Ishikawa (cell line): ENCODE measurements around the gene FMNL1.

Experiments used
- CEBPB ChIP-seq: IDR thresholded peaks from 2 replicates; pipeline ENCODE4 v1.6.1; 2012
- CREB1 ChIP-seq: IDR thresholded peaks from 2 replicates; pipeline ENCODE4 v1.6.1; 2012; ENCODE audit warnings: low read depth
- EP300 ChIP-seq: IDR thresholded peaks from 2 replicates; pipeline ENCODE4 v1.6.1; 2012; ENCODE audit warnings: borderline replicate concordance
- MAX ChIP-seq: IDR thresholded peaks from 2 replicates; pipeline ENCODE4 v1.6.1; 2012
- NFIC ChIP-seq: IDR thresholded peaks from 2 replicates; pipeline ENCODE4 v1.6.1; 2012
- RAD21 ChIP-seq: IDR thresholded peaks from 2 replicates; pipeline ENCODE4 v1.6.1; 2012; ENCODE audit warnings: low read depth
- REST ChIP-seq: IDR thresholded peaks from 2 replicates; pipeline ENCODE4 v1.6.1; 2012; ENCODE audit warnings: low read depth, mild to moderate bottlenecking
- TAF1 ChIP-seq: IDR thresholded peaks from 2 replicates; pipeline ENCODE4 v1.6.1; 2012; ENCODE audit warnings: low read depth, mild to moderate bottlenecking
- TCF12 ChIP-seq: IDR thresholded peaks from 2 replicates; pipeline ENCODE4 v1.6.1; 2012; ENCODE audit warnings: low read depth
- TEAD4 ChIP-seq: IDR thresholded peaks from 2 replicates; pipeline ENCODE4 v1.6.1; 2012
- USF1 ChIP-seq: IDR thresholded peaks from 2 replicates; pipeline ENCODE4 v1.6.1; 2012
- YY1 ChIP-seq: IDR thresholded peaks from 2 replicates; pipeline ENCODE4 v1.6.1; 2012; ENCODE audit warnings: low read depth

- TF ChIP-seq TEAD4 (no peak), TAF1 (no peak), REST (no peak), TCF12 (no peak), CREB1 (no peak), USF1 (no peak), EP300 (no peak), RAD21 (no peak), MAX (no peak), YY1 (no peak), CEBPB (no peak), NFIC (no peak)
Measured at GRCh38 chr17:45290269-45290765, 68.6 kb downstream of the FMNL1 start.
